HL-60 (cell line): ENCODE results near the gene SH3BP4.

Experiments used
- POLR2AphosphoS5 ChIP-seq: IDR thresholded peaks from 2 replicates; pipeline ENCODE4 v1.6.1; 2012; ENCODE audit warnings: low read depth
- SPI1 ChIP-seq: IDR thresholded peaks from 2 replicates; pipeline ENCODE4 v1.6.1; 2012; ENCODE audit warnings: low read depth, mild to moderate bottlenecking, borderline replicate concordance
- TF ChIP-seq, protein P1 (sequence below): IDR thresholded peaks from one replicate; pipeline ENCODE4 v1.5.1; 2011; ENCODE audit warnings: low read length, control low read depth, inconsistent platforms; ENCODE audit not compliant: insufficient read depth
- TF ChIP-seq, protein P2 (sequence below): IDR thresholded peaks from 2 replicates; pipeline ENCODE4 v1.6.1; 2012; ENCODE audit warnings: low read depth; ENCODE audit not compliant: insufficient replicate concordance

DNA sequence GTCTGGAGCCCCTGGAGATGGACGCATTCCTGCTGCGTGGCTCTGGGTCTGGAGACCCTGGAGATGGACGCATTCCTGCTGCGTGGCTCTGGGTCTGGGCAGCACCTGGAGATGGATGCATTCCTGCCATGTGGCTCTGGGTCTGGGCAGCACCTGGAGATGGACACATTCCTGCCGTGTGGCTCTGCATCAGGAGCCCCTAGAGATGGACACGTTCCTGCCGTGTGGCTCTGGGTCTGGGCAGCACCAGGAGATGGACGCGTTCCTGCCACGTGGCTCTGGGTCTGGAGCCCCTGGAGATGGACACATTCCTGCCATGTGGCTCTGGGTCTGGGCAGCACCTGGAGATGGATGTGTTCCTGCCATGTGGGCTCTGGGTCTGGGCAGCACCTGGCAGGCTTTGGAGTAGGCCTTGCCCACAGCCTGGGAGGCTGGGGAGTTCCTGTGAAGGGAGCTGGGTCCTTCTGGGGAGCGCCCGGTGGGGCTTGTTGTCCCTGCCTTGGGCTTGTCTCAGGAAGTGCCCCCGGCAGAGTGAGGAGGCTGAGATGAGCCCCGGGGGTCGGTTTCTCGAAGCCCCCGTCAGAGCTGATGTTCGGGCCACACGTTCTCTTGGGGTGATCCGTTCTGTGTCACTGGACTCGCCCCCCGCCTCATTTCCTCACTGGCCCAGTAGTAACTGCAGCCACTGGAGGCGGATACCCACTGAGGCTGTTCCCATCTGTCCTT, 41.0 kb downstream of the SH3BP4 start:
- TF ChIP-seq, protein P1, sequence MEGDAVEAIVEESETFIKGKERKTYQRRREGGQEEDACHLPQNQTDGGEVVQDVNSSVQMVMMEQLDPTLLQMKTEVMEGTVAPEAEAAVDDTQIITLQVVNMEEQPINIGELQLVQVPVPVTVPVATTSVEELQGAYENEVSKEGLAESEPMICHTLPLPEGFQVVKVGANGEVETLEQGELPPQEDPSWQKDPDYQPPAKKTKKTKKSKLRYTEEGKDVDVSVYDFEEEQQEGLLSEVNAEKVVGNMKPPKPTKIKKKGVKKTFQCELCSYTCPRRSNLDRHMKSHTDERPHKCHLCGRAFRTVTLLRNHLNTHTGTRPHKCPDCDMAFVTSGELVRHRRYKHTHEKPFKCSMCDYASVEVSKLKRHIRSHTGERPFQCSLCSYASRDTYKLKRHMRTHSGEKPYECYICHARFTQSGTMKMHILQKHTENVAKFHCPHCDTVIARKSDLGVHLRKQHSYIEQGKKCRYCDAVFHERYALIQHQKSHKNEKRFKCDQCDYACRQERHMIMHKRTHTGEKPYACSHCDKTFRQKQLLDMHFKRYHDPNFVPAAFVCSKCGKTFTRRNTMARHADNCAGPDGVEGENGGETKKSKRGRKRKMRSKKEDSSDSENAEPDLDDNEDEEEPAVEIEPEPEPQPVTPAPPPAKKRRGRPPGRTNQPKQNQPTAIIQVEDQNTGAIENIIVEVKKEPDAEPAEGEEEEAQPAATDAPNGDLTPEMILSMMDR: no peak
- TF ChIP-seq, protein P2, sequence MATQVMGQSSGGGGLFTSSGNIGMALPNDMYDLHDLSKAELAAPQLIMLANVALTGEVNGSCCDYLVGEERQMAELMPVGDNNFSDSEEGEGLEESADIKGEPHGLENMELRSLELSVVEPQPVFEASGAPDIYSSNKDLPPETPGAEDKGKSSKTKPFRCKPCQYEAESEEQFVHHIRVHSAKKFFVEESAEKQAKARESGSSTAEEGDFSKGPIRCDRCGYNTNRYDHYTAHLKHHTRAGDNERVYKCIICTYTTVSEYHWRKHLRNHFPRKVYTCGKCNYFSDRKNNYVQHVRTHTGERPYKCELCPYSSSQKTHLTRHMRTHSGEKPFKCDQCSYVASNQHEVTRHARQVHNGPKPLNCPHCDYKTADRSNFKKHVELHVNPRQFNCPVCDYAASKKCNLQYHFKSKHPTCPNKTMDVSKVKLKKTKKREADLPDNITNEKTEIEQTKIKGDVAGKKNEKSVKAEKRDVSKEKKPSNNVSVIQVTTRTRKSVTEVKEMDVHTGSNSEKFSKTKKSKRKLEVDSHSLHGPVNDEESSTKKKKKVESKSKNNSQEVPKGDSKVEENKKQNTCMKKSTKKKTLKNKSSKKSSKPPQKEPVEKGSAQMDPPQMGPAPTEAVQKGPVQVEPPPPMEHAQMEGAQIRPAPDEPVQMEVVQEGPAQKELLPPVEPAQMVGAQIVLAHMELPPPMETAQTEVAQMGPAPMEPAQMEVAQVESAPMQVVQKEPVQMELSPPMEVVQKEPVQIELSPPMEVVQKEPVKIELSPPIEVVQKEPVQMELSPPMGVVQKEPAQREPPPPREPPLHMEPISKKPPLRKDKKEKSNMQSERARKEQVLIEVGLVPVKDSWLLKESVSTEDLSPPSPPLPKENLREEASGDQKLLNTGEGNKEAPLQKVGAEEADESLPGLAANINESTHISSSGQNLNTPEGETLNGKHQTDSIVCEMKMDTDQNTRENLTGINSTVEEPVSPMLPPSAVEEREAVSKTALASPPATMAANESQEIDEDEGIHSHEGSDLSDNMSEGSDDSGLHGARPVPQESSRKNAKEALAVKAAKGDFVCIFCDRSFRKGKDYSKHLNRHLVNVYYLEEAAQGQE: no peak
- TF ChIP-seq SPI1 (no peak), POLR2AphosphoS5 (no peak)
